Measurements from ENCODE around the gene FAM90A1.
"Not testable (repeated sequence)": the region's sequence is repeated elsewhere in the genome, so short reads cannot be mapped to it uniquely, and the experiment has no call there.

- TF ChIP-seq CTCF (IDR thresholded peaks at IDR 0.05; ENCODE audit: insufficient read depth, low read length, poor library complexity, severe bottlenecking); EZH2phosphoT487 (conservative IDR thresholded peaks at IDR 0.05; ENCODE audit: low read length): not testable (repeated sequence)
Measured at GRCh38 chr12:8251616-8252015, 24.2 kb upstream of the FAM90A1 start.
